ENCODE measurements around the gene ANLN. TPM values are rescaled to one million over a fixed set of nuclear protein-coding genes. Genes with fewer than 3 reads are reported as not detected.

The ANLN gene
- total RNA-seq, 1 experiment from 2014 or later, result 130 TPM

DNA sequence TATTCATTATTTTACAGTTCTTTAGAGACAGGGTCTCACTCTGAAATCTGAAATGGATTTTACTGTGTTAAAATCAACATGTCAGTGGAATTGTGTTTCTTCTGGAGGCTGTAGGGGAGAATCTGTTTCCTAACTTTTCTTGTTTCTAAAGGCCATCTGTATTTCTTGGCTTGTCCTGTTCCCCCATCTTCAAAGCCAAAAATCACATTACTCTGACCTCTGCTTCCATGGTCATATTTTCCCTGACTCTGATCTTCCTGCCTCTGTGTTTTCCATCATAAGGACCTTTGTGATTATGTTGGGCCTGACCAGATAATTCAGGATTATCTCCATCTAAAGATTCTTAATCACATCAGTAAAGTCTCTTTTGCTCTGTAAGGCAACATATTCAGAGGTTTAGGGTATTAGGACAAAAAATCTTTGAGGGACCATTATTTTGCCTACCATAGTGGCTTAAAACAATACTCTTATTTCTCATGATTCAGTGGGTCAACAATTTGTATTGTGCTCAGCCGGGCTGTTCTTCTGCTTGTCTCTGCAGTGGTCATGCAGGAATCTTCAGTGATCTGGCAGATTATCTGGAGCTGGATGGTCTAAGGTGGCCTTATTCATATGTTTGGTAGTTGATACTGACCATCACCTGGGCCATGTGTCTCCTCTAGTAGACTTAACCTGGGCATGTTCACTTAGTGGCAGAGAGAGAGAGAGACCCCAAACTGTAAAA, 5.7 kb downstream of the ANLN start (continued):
- TF ChIP-seq, protein P1, sequence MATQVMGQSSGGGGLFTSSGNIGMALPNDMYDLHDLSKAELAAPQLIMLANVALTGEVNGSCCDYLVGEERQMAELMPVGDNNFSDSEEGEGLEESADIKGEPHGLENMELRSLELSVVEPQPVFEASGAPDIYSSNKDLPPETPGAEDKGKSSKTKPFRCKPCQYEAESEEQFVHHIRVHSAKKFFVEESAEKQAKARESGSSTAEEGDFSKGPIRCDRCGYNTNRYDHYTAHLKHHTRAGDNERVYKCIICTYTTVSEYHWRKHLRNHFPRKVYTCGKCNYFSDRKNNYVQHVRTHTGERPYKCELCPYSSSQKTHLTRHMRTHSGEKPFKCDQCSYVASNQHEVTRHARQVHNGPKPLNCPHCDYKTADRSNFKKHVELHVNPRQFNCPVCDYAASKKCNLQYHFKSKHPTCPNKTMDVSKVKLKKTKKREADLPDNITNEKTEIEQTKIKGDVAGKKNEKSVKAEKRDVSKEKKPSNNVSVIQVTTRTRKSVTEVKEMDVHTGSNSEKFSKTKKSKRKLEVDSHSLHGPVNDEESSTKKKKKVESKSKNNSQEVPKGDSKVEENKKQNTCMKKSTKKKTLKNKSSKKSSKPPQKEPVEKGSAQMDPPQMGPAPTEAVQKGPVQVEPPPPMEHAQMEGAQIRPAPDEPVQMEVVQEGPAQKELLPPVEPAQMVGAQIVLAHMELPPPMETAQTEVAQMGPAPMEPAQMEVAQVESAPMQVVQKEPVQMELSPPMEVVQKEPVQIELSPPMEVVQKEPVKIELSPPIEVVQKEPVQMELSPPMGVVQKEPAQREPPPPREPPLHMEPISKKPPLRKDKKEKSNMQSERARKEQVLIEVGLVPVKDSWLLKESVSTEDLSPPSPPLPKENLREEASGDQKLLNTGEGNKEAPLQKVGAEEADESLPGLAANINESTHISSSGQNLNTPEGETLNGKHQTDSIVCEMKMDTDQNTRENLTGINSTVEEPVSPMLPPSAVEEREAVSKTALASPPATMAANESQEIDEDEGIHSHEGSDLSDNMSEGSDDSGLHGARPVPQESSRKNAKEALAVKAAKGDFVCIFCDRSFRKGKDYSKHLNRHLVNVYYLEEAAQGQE (IDR thresholded peaks at IDR 0.05; ENCODE audit: low read depth), result no peak
- TF ChIP-seq ZFX (IDR thresholded peaks at IDR 0.05), result no peak
- TF ChIP-seq, protein P2, sequence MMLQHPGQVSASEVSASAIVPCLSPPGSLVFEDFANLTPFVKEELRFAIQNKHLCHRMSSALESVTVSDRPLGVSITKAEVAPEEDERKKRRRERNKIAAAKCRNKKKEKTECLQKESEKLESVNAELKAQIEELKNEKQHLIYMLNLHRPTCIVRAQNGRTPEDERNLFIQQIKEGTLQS (IDR thresholded peaks at IDR 0.05), result no peak
- TF ChIP-seq, protein P3, sequence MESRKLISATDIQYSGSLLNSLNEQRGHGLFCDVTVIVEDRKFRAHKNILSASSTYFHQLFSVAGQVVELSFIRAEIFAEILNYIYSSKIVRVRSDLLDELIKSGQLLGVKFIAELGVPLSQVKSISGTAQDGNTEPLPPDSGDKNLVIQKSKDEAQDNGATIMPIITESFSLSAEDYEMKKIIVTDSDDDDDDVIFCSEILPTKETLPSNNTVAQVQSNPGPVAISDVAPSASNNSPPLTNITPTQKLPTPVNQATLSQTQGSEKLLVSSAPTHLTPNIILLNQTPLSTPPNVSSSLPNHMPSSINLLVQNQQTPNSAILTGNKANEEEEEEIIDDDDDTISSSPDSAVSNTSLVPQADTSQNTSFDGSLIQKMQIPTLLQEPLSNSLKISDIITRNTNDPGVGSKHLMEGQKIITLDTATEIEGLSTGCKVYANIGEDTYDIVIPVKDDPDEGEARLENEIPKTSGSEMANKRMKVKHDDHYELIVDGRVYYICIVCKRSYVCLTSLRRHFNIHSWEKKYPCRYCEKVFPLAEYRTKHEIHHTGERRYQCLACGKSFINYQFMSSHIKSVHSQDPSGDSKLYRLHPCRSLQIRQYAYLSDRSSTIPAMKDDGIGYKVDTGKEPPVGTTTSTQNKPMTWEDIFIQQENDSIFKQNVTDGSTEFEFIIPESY (IDR thresholded peaks at IDR 0.05; ENCODE audit: extremely low read depth, insufficient replicate concordance, low read length), result no peak
- no peak for TF ChIP-seq POLR2A (IDR thresholded peaks at IDR 0.05; ENCODE audit: borderline replicate concordance, extremely low read depth, insufficient read depth, insufficient read length)
- no peak for TF ChIP-seq POLR2AphosphoS5 (IDR thresholded peaks at IDR 0.05; ENCODE audit: low read depth, low read length)
- no peak for TF ChIP-seq CBX3 (IDR thresholded peaks at IDR 0.05; ENCODE audit: low read depth)
- no peak for TF ChIP-seq YY1 (IDR thresholded peaks at IDR 0.05; ENCODE audit: extremely low read depth, insufficient replicate concordance, low read depth, low read length)
